Measurements from ENCODE around the gene DIAPH2. TPM values are rescaled to one million over a fixed set of nuclear protein-coding genes. Genes with fewer than 3 reads are reported as not detected.

The DIAPH2 gene
- total and polyA plus RNA-seq, 9 of the 15 experiments (the other 6 are each of a cell fraction or from before 2014, with no cell fraction given): 0.01 to 0.18 (median 0.07) TPM; not detected in 1

DNA sequence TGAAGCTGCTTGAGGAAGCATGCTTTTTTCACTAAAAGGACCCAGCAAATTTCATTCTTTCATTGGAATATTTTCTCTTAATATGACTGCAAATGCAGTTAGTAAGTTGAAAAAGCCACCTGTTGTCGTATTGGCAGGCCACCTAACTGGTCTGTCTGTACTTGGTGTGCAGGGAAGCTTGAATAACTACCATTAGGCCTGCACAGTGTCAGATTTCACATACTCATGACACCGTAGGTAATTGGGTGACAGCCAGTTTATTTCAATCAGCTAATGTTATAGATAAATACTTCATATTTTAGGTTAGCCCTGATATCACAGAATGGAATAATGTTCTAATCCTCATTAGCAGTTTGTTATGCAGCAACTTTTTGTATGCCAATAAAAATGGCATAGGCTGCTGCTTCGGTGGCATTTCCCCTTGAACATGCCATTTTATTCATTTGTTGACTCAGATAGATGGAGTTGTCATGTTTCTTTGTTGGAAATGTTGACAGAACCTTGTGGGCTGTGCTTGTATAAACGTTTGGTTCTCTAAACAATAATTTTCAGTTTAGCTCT is 372.8 kb downstream of the DIAPH2 start (continued):
- TF ChIP-seq POLR3G (IDR thresholded peaks at IDR 0.05; ENCODE audit: extremely low read depth, insufficient read length, insufficient replicate concordance): no peak

DNA sequence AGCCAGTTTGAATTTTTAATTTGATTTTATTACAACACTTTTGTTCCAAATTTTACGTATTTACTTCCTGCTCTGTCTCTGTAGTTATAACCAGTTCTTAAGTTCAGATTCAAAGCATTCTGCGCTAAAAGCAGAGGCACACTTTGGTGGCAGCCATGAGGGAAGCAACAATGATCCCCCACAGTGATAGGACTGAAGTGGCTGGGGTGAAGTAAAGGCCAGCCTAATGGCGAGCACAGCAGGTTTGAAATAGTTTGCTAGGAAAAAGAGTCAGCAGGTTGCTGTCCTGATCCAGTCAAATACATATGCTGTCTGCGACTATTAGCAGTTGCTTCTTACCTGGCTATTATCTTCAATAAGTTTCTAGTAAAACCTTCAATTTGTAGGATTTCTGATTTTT is 375.4 kb downstream of the DIAPH2 start:
- no peak overlapping the region for H3K4me3 ChIP-seq
- in situ Hi-C loops (cut with MboI) (no loop called here), intact Hi-C loops (cut with micrococcal nuclease) (no loop called here)
- H3K36me3 ChIP-seq (ENCODE audit: control insufficient read depth, insufficient read depth, low read length): no peaks in the 10 kb centered on the region
- CTCF ChIA-PET (ENCODE audit: low intra/inter-chr PET ratio): no interaction called here
- no peak overlapping the region for H3K9ac ChIP-seq (ENCODE audit: insufficient read depth in 1 of 2, low read depth in 2 of 2, low read length in 2 of 2)
- DNase-seq (ENCODE audit: extremely low read depth in 1 of 4, low spot score in 3 of 4): no peak
- no peak for ATAC-seq
- no peaks in the 10 kb centered on the region for H3K9me1 ChIP-seq (ENCODE audit: control insufficient read depth, insufficient read depth, low read length)
- BruUV-seq (replicated peaks): no TSS peak
- no peaks in the 10 kb centered on the region for H3K27me3 ChIP-seq (ENCODE audit: control insufficient read depth in 2 of 2, insufficient read depth in 2 of 2, low read length in 2 of 2)
- no peak for TF ChIP-seq ZEB2 (IDR thresholded peaks at IDR 0.05)
- H4K20me1 ChIP-seq (replicated peaks; ENCODE audit: control insufficient read depth, insufficient read depth, low read length): no peaks in the 10 kb centered on the region
- H3K27ac ChIP-seq (ENCODE audit: extremely low read depth, low read depth, low read length): no peak overlapping the region
- 0% methylated on average over 4 of the region's 4 CpGs for WGBS (ENCODE audit: insufficient coverage, low coverage, missing lambda C conversion rate)
- FAIRE-seq: no peak
- no peak overlapping the region for H3K4me2 ChIP-seq (ENCODE audit: insufficient read depth, low read length)
- no peak overlapping the region for H2AFZ ChIP-seq (ENCODE audit: low read depth, low read length)
- no peaks in the 10 kb centered on the region for H3K9me3 ChIP-seq (replicated peaks; ENCODE audit: control insufficient read depth, insufficient read depth, low read depth, low read length)
- POLR2A ChIA-PET: no interaction called here
- H3K79me2 ChIP-seq (ENCODE audit: control insufficient read depth, insufficient read depth, low read length): no peaks in the 10 kb centered on the region
- no peaks in the 10 kb centered on the region for H3K4me1 ChIP-seq (replicated peaks in 1 of 2; ENCODE audit: control insufficient read depth in 2 of 2, insufficient read depth in 2 of 2, low read length in 2 of 2)

DNA sequence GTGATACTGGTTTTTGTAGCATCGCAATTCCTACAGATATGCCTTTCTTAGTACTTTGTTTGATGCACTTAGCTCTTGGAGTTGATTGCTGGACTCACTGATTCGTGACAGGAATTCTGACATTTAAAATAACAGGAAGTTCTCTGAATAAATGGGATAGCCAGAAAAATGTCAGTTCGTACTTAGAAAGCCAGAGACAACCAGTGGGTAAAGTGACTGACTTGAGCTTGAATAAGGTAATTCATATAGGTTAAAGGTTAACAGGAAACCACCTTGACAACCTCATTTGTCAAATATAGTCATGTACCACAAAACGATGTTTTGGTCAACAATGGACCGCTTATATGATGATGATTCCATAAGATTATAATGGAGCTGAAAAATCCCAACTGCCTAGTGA is 380.4 kb downstream of the DIAPH2 start:
- no peaks in the 10 kb centered on the region for H3K9me3 ChIP-seq (replicated peaks; ENCODE audit: control insufficient read depth, insufficient read depth, low read depth, low read length)
- CTCF ChIA-PET (ENCODE audit: low intra/inter-chr PET ratio): no interaction called here
- no peak for FAIRE-seq
- no peak overlapping the region for H3K27ac ChIP-seq (ENCODE audit: extremely low read depth, low read depth, low read length)
- POLR2A ChIA-PET: interaction anchor here (0.6 kb wide), 1 partner anchor 398 kb away, joined by 3 read pairs; no protein-coding TSS in a partner anchor
- H4K20me1 ChIP-seq (replicated peaks; ENCODE audit: control insufficient read depth, insufficient read depth, low read length): no peaks in the 10 kb centered on the region
- H3K4me2 ChIP-seq (ENCODE audit: insufficient read depth, low read length): no peak overlapping the region
- no peak overlapping the region for H2AFZ ChIP-seq (ENCODE audit: low read depth, low read length)
- BruUV-seq (replicated peaks): no TSS peak
- intact Hi-C loops (cut with micrococcal nuclease): no loop called here
- no peaks in the 10 kb centered on the region for H3K36me3 ChIP-seq (ENCODE audit: control insufficient read depth, insufficient read depth, low read length)
- in situ Hi-C loops (cut with MboI): no loop called here
- H3K4me3 ChIP-seq: no peak overlapping the region
- no peaks in the 10 kb centered on the region for H3K9me1 ChIP-seq (ENCODE audit: control insufficient read depth, insufficient read depth, low read length)
- no peaks in the 10 kb centered on the region for H3K4me1 ChIP-seq (replicated peaks in 1 of 2; ENCODE audit: control insufficient read depth in 2 of 2, insufficient read depth in 2 of 2, low read length in 2 of 2)
- ATAC-seq: no peak
- H3K9ac ChIP-seq (ENCODE audit: insufficient read depth in 1 of 2, low read depth in 2 of 2, low read length in 2 of 2): no peak overlapping the region
- no peak for DNase-seq (ENCODE audit: extremely low read depth in 1 of 4, low spot score in 3 of 4)
- 3% methylated on average over 5 of the region's 5 CpGs for WGBS (ENCODE audit: insufficient coverage, low coverage, missing lambda C conversion rate)
- H3K27me3 ChIP-seq (ENCODE audit: control insufficient read depth in 2 of 2, insufficient read depth in 2 of 2, low read length in 2 of 2): no peaks in the 10 kb centered on the region
- no peak for TF ChIP-seq TAF9B (IDR thresholded peaks at IDR 0.05; ENCODE audit: partially characterized antibody)
- H3K79me2 ChIP-seq (ENCODE audit: control insufficient read depth, insufficient read depth, low read length): no peaks in the 10 kb centered on the region
